Brain pericyte (primary cell): ENCODE results near the gene ITGA11.

ENCODE experiments used
- DNase-seq: peaks from one replicate; pipeline ENCODE4 v3.0.0-alpha.2; 2012; ENCODE audit warnings: low read depth, low spot score

The ITGA11 gene

GRCh38 chr15:68289621-68290352 is 142.2 kb downstream of the ITGA11 start:
- no peak for DNase-seq

- DNase-seq, result no peak
Observed at GRCh38 chr15:68289057-68289456, 142.9 kb downstream of the ITGA11 start.

- DNase-seq, result no peak
Observed at GRCh38 chr15:68286256-68286655, 145.7 kb downstream of the ITGA11 start.

GRCh38 chr15:68285259-68285980 is 146.5 kb downstream of the ITGA11 start:
- no peak for DNase-seq

- no peak for DNase-seq
Observed at GRCh38 chr15:68284616-68285258, 147.2 kb downstream of the ITGA11 start.

GRCh38 chr15:68283401-68283800 is 148.6 kb downstream of the ITGA11 start:
- no peak for DNase-seq

- DNase-seq, result no peak
Observed at GRCh38 chr15:68281008-68281407, 151.0 kb downstream of the ITGA11 start.

GRCh38 chr15:68279779-68280753 is 151.9 kb downstream of the ITGA11 start:
- no peak for DNase-seq

- DNase-seq, result no peak
Observed at GRCh38 chr15:68278595-68279405, 153.2 kb downstream of the ITGA11 start.

GRCh38 chr15:68278345-68278594 is 153.7 kb downstream of the ITGA11 start:
- no peak for DNase-seq

- peak; percentile 88 for DNase-seq
Observed at GRCh38 chr15:68277603-68278344, 154.2 kb downstream of the ITGA11 start, which contains the start of gene FEM1B. Gene FEM1B (plus strand): TSS chr15:68277745. CDS start chr15:68278418, 673 bp downstream.

GRCh38 chr15:68277131-68277602 is 154.8 kb downstream of the ITGA11 start:
- no peak for DNase-seq

GRCh38 chr15:68276668-68277067 is 155.3 kb downstream of the ITGA11 start:
- DNase-seq, result no peak

- DNase-seq, result no peak
Observed at GRCh38 chr15:68275165-68275746, 156.7 kb downstream of the ITGA11 start.

- DNase-seq, result no peak
Observed at GRCh38 chr15:68274201-68274848, 157.6 kb downstream of the ITGA11 start.

- no peak for DNase-seq
Observed at GRCh38 chr15:68272721-68273271, 159.2 kb downstream of the ITGA11 start.

GRCh38 chr15:68271854-68272471 is 160.0 kb downstream of the ITGA11 start:
- no peak for DNase-seq

GRCh38 chr15:68268405-68268804 is 163.6 kb downstream of the ITGA11 start:
- DNase-seq, result no peak
